ENCODE results near the gene ATOSA.
A peak's percentile ranks its signal among the peaks of the same experiment; 100 is the strongest.

- TF ChIP-seq CTCF (optimal IDR thresholded peaks at IDR 0.05 in 1 of 3, IDR thresholded peaks at IDR 0.05 in 1 of 3, conservative IDR thresholded peaks at IDR 0.05 in 1 of 3; ENCODE audit: extremely low read depth in 1 of 3, insufficient read depth in 2 of 3, low read length in 3 of 3) = peak in 1 of 3 experiments; percentile 17
- TF ChIP-seq EZH2 (IDR thresholded peaks at IDR 0.05; ENCODE audit: low read length) = no peak
These were observed 538 bp downstream of the ATOSA start for GRCh38 chr15:52678468-52679231.
